HG03469 (cell line): ENCODE measurements around the gene PANK4.

Experiments
- ATAC-seq: cut with Tn5 transposase; IDR thresholded peaks from one replicate; pipeline ENCODE4 v1.9.1; 2021; ENCODE audit warnings: mild to moderate bottlenecking, moderate library complexity, moderate number of reproducible peaks; ENCODE audit not compliant: unreplicated experiment

Gene PANK4

DNA sequence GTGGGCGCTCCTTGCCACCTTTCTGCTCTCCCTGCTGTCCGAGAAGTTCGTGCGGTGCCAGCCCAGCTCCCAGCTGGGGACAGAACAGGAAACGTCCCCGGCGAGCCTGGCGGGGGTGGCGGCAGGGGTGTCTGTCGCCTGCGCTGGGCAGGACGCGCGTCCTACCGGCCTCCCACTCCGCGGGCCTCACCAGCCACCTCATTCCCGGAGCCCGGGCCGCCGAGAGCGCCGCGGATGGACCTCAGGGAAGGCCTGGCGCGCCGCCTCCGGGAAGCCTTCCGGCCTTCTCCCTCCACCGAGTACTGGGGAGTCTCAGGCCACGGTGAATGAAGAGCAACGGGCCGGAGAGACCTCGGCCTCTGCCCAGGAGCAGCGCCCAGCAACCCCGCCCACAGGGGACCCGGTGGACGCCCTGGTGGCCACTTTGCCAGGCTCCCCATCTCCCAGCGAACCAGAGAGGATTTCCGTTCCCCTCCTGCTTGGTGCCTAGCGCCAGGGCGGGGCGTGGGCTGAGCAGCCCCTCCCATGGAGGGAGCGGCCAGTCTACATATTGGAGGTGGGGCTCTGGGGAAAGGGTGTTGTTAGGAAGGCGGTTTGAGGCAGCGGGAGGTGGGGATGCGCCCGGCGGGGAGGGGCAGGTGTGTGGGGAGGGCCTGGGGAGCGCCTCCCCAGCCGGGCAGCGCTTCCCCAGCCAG lies 20.3 kb upstream of the PANK4 start:
- ATAC-seq = peak; percentile 24

DNA sequence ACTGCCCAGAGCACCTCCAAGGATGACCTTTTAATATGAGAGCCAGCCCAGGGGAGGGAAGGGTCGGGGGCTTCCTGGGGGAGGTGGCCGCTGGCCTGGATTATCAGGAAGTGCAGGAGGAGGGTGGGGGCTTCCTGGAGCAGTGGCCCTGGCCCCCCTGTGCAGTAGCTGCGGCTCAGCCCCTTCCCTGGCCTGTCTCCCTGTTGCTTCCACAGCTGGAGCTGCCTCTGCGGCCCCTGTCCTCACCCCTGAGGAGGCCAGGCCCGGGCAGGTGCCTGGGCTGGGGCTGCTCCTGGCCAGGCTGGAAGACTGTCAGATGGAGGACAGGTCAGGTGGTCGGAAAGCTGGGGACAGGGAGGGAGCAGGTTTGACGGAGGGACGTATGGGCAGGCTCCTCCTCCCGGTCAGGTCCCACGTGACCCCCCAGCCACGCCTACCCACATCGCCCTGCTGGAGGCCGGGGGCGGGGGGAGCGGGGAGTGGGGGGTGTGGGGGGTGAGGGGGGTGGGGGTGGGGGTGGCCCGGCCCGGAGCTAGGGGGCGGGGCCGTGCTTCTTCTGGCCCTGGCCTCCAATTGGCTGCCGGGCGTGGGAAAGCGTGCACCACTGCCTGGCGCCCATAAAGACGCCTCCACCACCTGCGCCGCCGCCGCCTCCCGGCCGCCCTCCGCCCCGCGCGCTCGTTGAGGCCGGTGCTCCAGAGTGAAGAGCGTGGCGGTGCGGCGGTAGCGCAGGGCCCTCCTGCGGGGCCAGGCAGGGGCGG lies 19.5 kb upstream of the PANK4 start:
- ATAC-seq = no peak

DNA sequence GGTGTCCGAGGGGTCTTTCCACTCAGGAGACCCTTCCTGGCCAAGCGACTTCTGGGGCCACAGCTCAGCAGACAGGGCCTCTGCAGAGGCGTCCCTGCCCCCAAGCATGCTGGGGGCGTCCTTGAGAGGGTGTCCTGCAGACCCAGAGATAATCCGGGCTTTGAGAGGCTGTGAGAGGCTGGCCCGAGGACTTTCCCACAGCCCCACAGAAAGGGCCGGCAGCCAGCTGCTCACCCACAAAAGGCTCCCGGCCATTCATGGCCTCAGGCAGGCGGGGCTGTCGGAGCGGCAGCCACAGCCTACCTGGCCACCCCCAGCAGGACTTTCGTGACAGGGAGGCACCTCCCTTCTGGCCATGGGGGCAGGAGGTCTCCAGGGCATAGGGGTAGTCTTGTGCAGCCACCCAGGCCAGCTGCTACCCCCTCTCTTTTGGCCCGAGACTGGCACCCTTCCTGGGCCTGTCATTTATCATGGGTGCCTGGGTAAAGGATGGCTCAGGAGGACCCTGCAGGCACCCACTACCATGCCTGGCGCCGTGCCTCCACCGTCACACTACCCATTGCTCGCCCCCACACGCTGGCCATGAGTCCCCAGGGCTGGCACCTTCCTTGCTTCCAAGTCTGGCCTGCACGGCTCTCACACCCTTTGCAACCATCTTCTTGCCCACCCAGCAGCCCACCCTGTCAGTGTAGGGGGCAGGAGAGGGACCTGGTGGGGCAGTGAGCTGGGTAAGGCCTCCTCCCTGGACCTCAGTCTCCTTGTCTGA lies 18.7 kb upstream of the PANK4 start:
- no peak for ATAC-seq

DNA sequence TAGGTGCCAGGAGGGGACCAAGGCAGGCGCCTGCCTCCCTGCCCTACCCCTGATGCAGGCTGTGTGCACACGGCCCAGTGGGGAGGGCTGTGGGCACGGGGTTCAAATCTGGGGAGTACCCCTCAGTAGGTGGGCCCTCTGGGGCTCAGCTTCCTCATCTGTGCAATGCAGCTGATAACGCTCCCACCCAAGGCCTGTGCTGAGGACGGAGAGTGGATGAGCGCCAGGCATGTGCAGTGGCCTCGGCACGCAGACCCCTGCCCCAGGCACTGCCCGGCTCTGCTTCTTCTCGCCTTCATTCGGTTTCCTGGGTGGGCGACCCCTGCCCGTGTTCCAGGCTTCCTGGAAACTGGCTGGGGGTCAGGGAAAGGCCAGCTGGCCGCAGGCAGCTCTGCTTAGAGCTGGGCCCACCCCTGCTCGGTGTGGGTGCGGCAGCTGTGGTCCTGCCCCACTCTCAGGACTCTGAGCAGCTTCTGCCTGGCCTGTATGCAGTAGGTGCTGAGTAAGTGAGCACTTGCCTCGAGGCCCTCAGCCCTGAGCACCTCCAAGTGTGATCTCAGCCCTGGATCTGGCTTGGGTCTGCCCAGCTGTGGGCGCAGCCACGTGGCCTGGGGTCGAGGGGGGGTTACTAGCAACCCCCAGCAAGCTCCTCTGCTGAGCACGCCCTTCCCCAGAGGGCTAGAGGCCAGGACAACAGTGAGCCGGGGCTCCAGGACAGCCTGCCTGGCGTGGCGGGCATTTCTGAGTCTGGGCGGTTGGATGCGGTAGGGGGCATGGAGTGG lies 17.9 kb upstream of the PANK4 start:
- ATAC-seq = no peak

DNA sequence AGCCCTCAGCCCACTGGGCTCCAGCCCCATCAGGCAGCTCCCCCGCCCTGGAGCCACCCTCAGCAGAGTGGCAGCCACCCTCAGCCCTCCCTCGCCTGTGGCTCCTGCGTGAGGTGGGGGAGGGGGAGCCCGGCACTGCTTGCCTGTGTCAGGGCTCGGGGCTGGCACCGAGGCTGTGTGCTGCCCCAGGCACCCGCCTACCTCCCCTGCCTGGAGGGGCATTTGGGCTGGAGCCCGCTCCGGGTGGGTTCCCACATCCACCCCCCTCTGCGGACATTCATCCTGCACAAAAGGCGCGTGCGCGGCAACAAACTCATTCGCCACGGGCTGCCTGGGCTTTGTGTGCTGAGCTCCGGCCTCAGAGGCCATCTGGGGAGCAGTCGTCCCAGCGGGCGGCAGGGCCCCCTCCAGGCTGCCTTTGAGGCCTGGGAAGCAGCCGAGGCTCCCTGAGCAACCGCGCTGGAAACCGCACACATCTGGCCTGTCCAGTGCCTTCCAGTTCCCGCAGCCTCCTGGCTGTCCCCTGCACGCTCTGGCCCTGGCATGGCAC lies 17.2 kb upstream of the PANK4 start:
- no peak for ATAC-seq

DNA sequence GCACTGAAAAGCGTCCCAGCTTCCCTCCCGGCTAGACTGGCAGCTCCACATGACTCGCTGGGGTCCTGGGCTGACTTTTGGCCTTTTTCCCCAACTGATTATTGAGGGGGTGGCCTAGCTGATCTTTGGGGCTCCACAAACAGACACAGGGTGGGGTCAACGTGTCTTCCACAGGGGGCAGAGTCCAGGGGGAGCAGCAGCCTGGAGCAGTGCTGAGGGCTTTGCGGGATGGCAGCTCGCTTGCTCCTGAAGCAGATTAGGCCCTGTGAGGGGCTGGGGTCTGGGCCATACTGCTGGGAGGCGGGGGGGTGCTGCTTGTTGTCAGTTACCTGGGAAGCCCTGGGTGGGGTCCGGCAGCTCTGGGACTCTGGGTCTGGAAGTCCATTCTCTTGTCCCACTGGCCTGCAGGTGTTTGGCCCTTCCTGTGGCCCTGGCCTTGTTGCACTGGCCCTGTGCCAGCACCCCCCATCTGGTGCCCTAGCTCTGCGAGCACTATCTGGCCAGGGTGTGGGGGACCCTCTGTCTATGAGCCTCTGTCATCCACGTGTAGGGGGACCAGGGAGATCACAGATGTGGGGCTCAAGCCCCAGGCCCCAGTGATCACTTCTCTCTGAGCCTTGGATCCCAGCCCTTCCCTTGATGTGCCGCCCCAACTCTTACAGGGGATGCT lies 16.0 kb upstream of the PANK4 start:
- no peak for ATAC-seq

DNA sequence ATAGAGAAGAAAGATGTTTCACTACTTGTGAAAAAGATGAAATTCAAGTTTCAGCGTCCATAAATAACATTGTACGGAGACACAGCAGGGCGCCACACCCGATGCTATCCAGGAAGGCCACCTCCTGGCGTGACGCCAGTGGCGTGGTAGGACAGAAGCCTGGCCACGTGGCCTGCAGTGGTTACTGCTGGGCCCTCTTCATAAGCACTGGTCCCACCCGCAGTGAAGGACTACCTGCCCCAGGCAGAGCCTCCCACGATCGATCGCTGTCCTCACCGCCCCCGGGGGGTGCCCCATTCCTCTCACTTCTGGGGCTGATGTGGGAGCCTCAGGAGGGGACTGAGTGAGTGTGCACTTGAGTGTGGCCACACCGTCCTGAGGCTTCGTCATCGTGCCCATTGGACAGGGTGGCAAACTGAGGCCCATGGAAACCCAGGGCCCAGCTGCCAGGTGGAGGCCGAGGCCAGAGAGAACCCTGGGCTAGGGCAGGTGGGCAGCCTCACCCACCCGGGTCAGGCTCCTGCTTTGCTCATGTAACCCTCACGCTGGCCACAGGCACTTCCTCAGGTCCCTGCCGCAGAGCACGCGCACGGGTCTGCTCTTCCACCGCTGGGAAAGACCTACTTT lies 15.3 kb upstream of the PANK4 start:
- no peak for ATAC-seq

DNA sequence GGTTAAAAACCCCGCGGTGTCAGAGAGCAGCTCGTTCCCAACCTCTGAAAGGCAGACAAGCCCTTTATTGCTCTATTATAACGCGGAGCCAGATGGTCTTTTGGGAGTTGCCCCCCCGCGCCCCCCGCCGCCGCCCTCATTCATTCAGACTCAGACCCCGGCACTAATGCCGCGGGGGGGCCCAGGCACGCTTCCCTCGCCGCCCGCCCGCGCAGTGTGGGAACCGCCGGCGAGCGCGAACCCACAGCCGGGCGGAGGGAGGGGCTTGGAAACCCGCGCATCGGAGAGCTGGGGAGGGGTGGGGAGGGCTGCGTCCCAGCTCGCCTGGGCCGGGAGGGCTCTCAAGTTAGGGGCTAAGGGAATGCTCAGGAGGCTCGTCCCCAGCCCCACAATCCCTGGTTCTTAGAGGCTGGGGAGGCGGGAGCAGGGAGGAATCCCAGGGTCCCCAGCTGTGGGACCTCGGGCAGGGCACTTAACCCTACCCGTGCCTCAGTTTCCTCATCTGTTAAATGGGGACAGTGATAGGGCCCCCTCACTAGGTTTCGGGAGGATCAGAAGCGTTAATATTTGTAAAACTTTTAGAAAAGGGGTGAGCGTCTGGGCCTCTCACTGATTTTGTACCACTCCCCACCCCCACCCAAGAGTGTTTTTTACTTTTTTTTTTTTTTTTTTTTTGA lies 14.6 kb upstream of the PANK4 start:
- ATAC-seq = no peak

DNA sequence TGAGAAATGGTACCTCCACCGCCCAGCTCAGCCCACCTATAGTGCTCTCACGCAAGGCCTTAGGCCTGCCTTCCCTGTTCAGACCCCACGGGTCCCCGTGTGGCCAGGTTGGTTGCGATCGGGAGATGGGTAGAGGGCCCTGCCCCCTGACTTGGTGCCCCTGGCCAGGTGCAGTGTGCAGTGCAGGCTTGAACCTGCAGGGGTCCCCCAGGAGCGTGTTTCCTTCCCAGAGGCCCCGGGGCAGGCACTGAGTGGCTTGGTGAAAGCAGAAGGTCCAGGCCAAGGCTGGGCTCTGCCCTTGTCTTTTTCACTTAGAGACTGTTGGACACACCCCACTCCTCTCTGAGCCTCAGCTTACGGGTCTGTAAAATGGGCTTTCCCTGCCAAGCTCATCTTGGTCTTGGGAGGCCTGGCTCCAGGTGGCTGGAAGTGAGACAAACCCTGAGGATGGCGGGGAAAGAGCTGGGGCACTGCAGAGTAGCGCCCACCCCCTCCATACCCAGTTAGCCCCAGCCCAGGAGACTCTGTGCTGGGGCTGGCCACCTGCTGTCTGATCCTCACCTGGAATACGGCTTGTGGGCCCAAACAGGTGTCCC lies 13.0 kb upstream of the PANK4 start:
- ATAC-seq = no peak

DNA sequence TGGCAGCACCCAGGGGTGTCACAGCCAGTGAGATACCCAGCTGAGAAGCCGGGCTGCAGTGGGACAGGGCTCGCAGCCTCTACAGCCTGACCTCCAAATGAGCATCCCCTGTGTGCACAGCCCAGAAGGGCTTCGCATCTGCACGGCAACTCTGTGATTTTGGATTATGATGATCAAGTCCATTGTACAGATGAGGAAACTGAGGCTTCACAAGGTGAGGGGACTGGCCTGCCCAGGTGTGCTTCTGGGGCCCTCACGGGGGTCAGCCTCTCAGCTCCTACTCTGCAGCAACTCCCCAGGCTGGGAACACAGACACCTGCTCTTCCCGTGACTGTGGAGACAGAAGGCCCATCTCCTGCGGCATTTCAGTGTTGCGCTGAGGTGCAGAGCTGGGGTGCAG lies 12.5 kb upstream of the PANK4 start:
- no peak for ATAC-seq

DNA sequence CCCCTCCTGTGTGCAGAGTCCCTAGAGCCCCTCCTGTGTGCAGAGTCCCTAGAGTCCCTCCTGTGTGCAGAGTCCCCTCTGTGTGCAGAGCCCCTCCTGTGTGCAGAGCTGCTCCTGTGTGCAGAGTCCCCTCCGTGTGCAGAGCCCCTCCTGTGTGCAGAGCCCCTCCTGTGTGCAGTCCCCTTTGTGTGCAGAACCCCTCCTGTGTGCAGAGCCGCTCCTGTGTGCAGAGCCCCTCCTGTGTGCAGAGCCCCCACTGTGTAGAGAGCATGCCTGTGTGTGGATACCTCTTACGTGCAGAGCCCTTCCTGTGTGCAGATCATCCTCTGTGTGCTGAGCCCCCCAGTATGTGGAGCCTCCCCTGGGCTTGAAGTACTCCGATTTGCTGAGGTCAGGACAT lies 12.0 kb upstream of the PANK4 start:
- no peak for ATAC-seq

DNA sequence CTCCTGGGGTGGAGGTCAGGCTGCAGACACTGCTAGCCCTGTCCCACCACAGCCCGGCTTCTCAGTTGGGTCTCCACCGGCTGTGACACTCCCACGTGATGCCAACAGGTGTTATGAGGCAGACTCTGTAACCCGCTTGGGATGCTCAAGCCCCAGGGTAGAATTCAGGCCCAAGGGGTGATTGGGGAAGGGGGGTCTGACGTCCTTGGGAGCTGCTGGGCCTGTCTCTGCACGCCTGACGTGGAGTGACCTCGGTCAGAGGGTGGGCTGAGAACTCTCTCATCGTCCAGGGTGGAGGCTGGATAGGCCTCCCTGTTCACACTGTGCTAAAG lies 11.4 kb upstream of the PANK4 start:
- ATAC-seq = no peak

DNA sequence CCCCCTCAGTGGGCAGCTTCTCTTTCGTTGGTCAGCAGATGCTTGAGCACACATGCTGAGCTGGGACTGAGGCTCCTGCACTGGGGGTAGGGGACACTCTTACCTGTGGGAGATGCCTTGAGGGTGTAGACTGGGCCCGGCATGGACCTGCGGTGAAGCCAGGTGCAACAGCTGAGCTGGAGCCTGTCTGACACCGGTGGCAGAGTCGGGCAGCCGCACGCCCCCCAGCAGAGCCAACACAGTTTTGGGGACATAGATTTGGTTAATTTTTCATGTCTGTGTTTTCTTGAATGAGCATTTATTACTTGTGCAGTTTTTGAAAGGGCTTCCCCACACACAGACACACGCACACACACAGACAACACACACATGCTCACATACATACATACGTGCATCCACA lies 9.6 kb upstream of the PANK4 start:
- no peak for ATAC-seq

DNA sequence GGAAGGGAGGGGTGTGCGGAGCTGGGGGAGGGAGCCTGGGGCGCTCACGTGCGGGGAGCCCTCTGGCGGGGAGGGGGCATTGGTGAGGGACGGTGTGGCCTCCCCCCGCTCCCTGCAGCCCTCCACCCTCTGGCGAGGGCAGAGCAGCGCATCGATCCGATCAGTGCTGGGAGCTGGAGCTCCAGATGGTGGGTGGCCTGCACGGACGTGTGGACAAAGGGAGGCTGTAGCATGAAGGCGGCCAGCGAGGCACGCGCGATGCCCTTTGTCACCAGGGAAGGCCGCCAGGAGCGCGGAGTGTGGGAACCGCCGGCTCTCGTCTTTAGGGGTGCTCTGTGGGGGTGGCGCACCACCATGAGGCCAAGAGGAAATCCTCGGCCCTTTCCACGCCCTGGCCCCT lies 9.1 kb upstream of the PANK4 start:
- ATAC-seq = no peak

DNA sequence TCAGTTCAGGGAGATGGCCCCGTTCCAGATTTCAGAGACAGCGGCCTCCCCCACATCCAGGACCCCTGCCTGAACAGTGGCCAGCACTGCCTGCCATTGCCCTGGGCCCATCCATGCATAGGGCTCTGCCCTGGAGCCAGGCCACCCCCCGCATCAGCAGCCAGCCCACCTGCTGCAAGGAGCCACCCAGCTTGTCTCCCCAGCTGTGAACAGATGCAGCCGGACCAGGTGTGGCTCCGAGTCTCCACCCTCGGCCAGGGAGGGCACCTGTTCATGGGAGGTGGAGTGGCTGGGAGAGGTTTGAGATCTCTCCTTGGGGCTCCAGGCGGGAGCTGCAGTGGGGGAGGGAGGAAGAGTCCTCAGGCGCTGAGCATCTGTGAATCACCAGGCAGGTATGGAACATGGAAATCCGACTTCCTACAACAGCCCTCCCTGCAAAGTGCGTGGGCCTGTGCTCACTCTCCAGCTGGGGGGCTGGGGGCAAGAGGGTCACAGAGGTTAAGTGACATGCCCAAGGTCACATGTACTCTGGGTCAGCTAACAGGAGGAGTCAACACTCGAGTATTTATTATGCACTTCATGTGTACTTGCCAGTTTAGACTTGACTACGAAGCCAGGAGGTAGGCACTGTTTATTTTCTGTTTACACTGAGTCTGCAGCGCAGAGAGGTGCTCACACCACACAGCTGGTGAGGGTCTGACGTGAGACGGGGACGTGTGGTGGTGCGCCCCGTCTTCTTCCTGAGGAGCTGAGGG lies 8.5 kb upstream of the PANK4 start:
- no peak for ATAC-seq

DNA sequence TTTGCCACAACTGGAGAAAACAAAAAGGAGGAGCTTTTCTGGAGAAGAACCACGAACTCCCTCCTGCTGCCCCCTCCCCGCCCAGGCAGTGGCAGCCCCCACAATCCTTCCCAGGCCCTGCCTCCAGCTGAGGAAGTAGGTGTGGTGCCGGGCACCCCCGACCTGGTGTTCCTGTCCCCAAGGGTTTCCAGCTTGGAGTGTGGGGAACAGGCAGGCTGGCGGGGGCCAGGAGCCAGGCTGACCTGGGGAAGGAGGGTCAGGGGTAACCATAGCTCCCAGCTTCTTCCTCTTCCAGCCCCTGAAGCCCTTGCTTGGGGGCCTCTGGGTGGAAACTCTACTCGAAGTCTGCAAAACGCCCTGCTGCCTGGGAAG lies 7.9 kb upstream of the PANK4 start:
- ATAC-seq = no peak

DNA sequence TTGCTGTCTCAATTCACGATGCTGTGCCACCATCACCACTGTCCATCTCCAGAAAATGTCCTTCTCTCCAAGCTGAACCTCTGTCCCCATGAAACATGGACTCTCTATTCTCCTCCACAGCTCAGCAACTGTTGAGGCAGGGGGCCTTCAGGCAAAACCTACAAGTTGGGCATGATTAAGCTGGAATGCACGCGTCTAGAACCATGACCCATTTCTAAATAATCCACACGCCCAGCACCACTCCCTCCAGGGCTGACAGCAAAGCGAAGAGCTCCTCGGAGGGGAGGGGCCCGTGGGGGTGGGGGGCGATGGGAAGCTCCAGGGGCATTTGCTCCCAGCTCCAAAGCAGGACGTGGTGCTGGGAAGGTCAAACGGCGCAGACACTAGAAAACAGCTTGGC lies 7.0 kb upstream of the PANK4 start:
- ATAC-seq = no peak

DNA sequence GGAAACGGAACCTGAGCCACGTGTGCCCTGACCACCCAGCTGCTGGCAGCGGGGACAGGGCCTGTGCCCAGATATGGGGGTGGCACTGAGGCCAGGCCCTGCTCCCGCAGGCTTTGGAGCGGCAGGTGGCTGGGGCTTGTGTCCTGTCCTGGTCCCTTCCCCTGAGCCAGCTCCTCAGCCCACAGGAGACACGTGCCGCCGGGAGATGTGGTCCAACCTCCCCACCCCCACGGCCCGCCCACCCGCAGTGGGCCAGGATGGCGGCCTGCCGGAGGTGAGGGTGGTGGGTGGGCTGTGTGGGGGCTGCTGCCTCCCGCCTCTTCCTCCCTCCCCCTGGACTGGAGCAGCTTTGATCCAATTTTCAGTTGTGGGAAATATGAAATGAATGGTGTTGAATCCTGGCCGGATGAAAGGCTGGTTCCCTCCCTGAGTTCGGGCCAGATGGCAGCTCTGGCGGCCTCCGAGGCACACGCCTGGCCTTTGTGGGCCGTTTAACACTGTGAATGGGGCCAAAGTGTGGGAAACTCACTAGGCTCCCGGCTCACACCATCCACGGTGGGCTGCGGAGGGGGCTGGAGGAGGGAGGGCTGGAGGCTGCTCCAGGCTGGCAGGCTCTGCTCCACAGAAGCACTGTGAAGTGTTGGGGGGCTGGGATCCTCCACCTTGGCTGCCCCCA lies 6.2 kb upstream of the PANK4 start:
- ATAC-seq = no peak
